GM18909 (cell line): Measurements from ENCODE around the gene MIDN.
"Not testable (repeated sequence)": the region's sequence is repeated elsewhere in the genome, so short reads cannot be mapped to it uniquely, and the experiment has no call there.

Experiments used
- ATAC-seq: cut with Tn5 transposase; IDR thresholded peaks from one replicate; pipeline ENCODE4 v1.9.1; 2021; ENCODE audit warnings: mild to moderate bottlenecking; ENCODE audit not compliant: unreplicated experiment, poor library complexity

The MIDN gene

GRCh38 chr19:1248139-1248785 is at the start of gene MIDN:
TSS of gene MIDN (plus strand) at chr19:1248583. CDS start at chr19:1250297, 1,714 bp downstream.
- ATAC-seq, result peak; percentile 24

GRCh38 chr19:1199531-1199930 is 48.9 kb upstream of the MIDN start:
- ATAC-seq, result no peak

GRCh38 chr19:1200614-1201013 is 47.8 kb upstream of the MIDN start:
- ATAC-seq, result not testable (repeated sequence)

GRCh38 chr19:1205114-1206099 is 43.0 kb upstream of the MIDN start, which contains the start of gene STK11:
TSS of gene STK11 (plus strand) at chr19:1205778. CDS start at chr19:1206914, 1,136 bp downstream.
- ATAC-seq, result peak; percentile 90

GRCh38 chr19:1206150-1206863 is 42.1 kb upstream of the MIDN start:
- peak; percentile 3 for ATAC-seq

GRCh38 chr19:1206864-1207450 is 41.4 kb upstream of the MIDN start:
- ATAC-seq, result no peak

GRCh38 chr19:1208830-1209229 is 39.6 kb upstream of the MIDN start:
- not testable (repeated sequence) for ATAC-seq

GRCh38 chr19:1210227-1210538 is 38.2 kb upstream of the MIDN start:
- no peak for ATAC-seq

GRCh38 chr19:1211494-1212234 is 36.7 kb upstream of the MIDN start:
- no peak for ATAC-seq

GRCh38 chr19:1213391-1214286 is 34.7 kb upstream of the MIDN start:
- ATAC-seq, result no peak

- no peak for ATAC-seq
These were observed 34.0 kb upstream of the MIDN start for GRCh38 chr19:1214299-1214861.

GRCh38 chr19:1214862-1215731 is 33.3 kb upstream of the MIDN start:
- ATAC-seq, result no peak

GRCh38 chr19:1216756-1217155 is 31.6 kb upstream of the MIDN start:
- no peak for ATAC-seq

- no peak for ATAC-seq
These were observed 31.0 kb upstream of the MIDN start for GRCh38 chr19:1217366-1217765.

GRCh38 chr19:1218751-1219567 is 29.4 kb upstream of the MIDN start:
- ATAC-seq, result no peak

GRCh38 chr19:1219786-1220476 is 28.5 kb upstream of the MIDN start:
- ATAC-seq, result no peak
